Activated T-cell treated with anti-CD3 and anti-CD28 coated beads, Interleukin-2, amount 50 U/mL, for 4 hours (primary cell): ENCODE results near the gene TMEM234. TPM values are rescaled to one million over a fixed set of nuclear protein-coding genes. Genes with fewer than 3 reads are reported as not detected.

Experiments
- ATAC-seq, 2 donors: fragments of 200-7000 bp; cut with Tn5 transposase; one replicate each; pipeline ENCODE4 v1.10.0; 2021
- DNase-seq: peaks from one replicate; pipeline ENCODE4 v3.0.0-alpha.2; 2020
- H3K27me3 Mint-ChIP-seq: one replicate; pipeline ENCODE4 v1.8.0; 2021; ENCODE audit warnings: low read depth, mixed read lengths
- H3K36me3 Mint-ChIP-seq: one replicate; pipeline ENCODE4 v1.8.0; 2022; ENCODE audit warnings: mixed read lengths; ENCODE audit not compliant: insufficient read depth
- H3K4me1 Mint-ChIP-seq: one replicate; pipeline ENCODE4 v1.8.0; 2021; ENCODE audit warnings: low read depth, mixed read lengths
- H3K4me3 Mint-ChIP-seq: one replicate; pipeline ENCODE4 v1.8.0; 2021; ENCODE audit warnings: mild to moderate bottlenecking, moderate library complexity, mixed read lengths
- H3K9me3 Mint-ChIP-seq: one replicate; pipeline ENCODE4 v1.8.0; 2021; ENCODE audit warnings: mixed read lengths
- total RNA-seq, 3 donors: library from RNA; stranded (reverse); gene quantifications; one replicate each; pipeline ENCODE4 v1.2.1, GENCODE V29; 2021

The TMEM234 gene
- total RNA-seq, 3 donors from 2014 or later, result 8.0 to 9.2 (median 8.2) TPM

DNA sequence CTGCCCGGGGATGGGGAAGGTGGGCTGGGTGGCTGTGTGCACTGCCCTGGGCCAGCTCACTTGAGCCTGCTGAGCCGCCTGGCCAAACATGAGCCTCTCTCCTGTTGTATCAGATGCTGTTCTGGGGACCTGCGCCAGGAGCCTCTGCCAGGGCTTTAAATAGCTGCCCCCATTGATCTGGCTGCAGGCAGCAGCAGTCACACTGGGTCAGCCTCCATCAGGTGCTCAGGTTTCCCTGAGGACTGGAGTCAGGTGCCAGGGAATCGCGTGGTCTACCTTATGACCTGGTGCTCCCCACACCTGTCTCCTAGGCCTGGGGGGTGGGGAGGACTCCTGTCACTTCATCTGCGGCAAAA, 22.5 kb downstream of the TMEM234 start:
- no peak for DNase-seq
- Mint-ChIP-seq H3K36me3 (peaks cover 21% of the 10 kb centered on the region), H3K4me1 (peaks cover 65% of the 10 kb centered on the region), H3K27me3 (no peaks in the 10 kb centered on the region), H3K9me3 (no peaks in the 10 kb centered on the region), H3K4me3 (peak overlapping the region; percentile 86)
- no peak for ATAC-seq

DNA sequence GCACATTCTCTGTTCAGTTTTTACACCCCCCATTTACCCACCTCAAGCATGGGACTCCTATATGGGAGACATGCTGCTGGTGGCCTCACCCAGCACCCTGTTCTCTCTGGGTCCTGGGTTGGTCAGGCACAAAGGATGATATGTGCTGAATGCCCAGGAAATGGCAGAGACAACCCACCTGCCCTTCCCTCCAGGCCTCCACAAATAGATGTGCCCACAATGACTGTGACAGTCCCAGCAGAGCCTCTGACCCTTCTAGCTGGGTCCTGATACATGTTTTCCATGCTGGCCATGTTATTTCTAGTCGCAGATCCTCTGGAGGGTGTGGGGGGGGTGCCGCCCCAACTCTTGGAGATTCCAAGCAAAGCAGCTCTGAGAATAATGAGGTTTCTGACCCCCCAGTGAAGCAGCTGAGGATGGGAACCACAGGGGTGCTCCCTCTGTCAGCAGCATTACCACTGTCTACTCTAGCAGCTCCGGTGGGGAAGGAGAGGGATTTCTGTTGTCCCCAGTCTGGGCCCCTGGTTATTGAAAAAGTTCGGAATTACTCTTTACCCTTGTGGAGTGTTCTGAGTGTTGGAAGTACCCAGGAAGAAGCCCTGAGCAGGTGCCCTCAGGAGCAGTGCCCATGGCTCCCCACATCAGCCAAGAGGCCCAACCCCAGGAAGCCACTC, 23.0 kb downstream of the TMEM234 start:
- peaks cover 25% of the 10 kb centered on the region for H3K36me3 Mint-ChIP-seq
- ATAC-seq (no peak), DNase-seq (no peak)
- H3K9me3 Mint-ChIP-seq, result no peaks in the 10 kb centered on the region
- H3K4me1 Mint-ChIP-seq, result peaks cover 70% of the 10 kb centered on the region
- no peaks in the 10 kb centered on the region for H3K27me3 Mint-ChIP-seq
- H3K4me3 Mint-ChIP-seq, result no peak overlapping the region

GRCh38 chr1:32198237-32199042, 23.7 kb downstream of the TMEM234 start:
- Mint-ChIP-seq H3K4me3 (peak overlapping the region; percentile 49), H3K4me1 (peaks cover 75% of the 10 kb centered on the region), H3K36me3 (peaks cover 30% of the 10 kb centered on the region), H3K9me3 (no peaks in the 10 kb centered on the region), H3K27me3 (no peaks in the 10 kb centered on the region)
- no peak for ATAC-seq
- no peak for DNase-seq

DNA sequence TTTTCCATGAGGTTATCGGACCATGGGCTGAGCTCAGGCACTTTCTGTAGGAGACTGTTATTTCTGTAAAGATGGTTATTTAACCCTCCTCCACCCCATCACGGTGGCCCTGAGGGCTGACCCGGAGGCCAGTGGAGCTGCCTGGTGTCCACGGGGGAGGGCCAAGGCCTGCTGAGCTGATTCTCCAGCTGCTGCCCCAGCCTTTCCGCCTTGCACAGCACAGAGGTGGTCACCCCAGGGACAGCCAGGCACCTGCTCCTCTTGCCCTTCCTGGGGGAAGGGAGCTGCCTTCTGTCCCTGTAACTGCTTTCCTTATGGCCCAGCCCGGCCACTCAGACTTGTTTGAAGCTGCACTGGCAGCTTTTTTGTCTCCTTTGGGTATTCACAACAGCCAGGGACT, 24.3 kb downstream of the TMEM234 start:
- no peak overlapping the region for H3K4me3 Mint-ChIP-seq

GRCh38 chr1:32197074-32197473, 25.1 kb downstream of the TMEM234 start:
- peaks cover 70% of the 10 kb centered on the region for H3K4me1 Mint-ChIP-seq
- DNase-seq (no peak), ATAC-seq (no peak)
- H3K9me3 Mint-ChIP-seq, result no peaks in the 10 kb centered on the region
- no peak overlapping the region for H3K4me3 Mint-ChIP-seq
- H3K36me3 Mint-ChIP-seq, result peaks cover 39% of the 10 kb centered on the region
- H3K27me3 Mint-ChIP-seq, result no peaks in the 10 kb centered on the region

More for the DNA sequence above, 24.3 kb downstream of the TMEM234 start:
- H3K9me3 Mint-ChIP-seq, result no peaks in the 10 kb centered on the region
- H3K4me1 Mint-ChIP-seq, result peaks cover 76% of the 10 kb centered on the region
- no peak for DNase-seq
- H3K36me3 Mint-ChIP-seq, result peaks cover 36% of the 10 kb centered on the region
- ATAC-seq, result no peak
- no peaks in the 10 kb centered on the region for H3K27me3 Mint-ChIP-seq

GRCh38 chr1:32195972-32196823, 26.0 kb downstream of the TMEM234 start:
- H3K4me1 Mint-ChIP-seq, result peaks cover 61% of the 10 kb centered on the region
- no peaks in the 10 kb centered on the region for H3K27me3 Mint-ChIP-seq
- H3K9me3 Mint-ChIP-seq, result no peaks in the 10 kb centered on the region
- no peak for ATAC-seq
- DNase-seq, result no peak
- H3K36me3 Mint-ChIP-seq, result peaks cover 48% of the 10 kb centered on the region
- no peak overlapping the region for H3K4me3 Mint-ChIP-seq

DNA sequence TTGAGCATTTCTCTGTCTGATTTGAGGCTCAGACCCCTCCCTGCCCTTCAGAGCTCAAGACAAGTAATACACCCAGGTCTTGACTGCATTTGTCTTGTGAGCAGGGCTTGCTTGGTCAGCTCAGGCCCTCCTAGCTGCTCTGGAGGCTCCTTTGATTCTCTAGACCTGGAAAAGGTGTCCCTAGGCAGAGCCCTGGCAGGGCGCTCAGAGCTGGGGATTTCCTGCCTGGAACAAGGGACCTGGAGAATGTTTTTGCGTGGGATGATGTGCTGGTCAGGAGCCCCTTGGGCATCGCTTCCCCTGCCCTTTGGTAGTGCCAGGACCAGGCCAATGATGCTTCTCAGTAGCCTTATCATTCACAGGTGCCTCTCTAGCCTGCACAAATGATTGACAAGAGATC, 26.6 kb downstream of the TMEM234 start:
- H3K9me3 Mint-ChIP-seq, result no peaks in the 10 kb centered on the region
- no peaks in the 10 kb centered on the region for H3K27me3 Mint-ChIP-seq
- no peak for DNase-seq
- peaks cover 59% of the 10 kb centered on the region for H3K4me1 Mint-ChIP-seq
- H3K4me3 Mint-ChIP-seq, result no peak overlapping the region
- peaks cover 50% of the 10 kb centered on the region for H3K36me3 Mint-ChIP-seq
- ATAC-seq, result no peak

- ATAC-seq (no peak), DNase-seq (no peak)
- Mint-ChIP-seq H3K27me3 (no peaks in the 10 kb centered on the region), H3K9me3 (no peaks in the 10 kb centered on the region), H3K4me3 (no peak overlapping the region), H3K36me3 (peaks cover 54% of the 10 kb centered on the region), H3K4me1 (peaks cover 54% of the 10 kb centered on the region)
Measured at GRCh38 chr1:32194984-32195383, 27.2 kb downstream of the TMEM234 start.

- Mint-ChIP-seq H3K27me3 (no peaks in the 10 kb centered on the region), H3K36me3 (peaks cover 60% of the 10 kb centered on the region), H3K4me1 (peaks cover 37% of the 10 kb centered on the region), H3K9me3 (no peaks in the 10 kb centered on the region), H3K4me3 (no peak overlapping the region)
- no peak for DNase-seq
- no peak for ATAC-seq
Measured at GRCh38 chr1:32192220-32192948, 29.8 kb downstream of the TMEM234 start.

DNA sequence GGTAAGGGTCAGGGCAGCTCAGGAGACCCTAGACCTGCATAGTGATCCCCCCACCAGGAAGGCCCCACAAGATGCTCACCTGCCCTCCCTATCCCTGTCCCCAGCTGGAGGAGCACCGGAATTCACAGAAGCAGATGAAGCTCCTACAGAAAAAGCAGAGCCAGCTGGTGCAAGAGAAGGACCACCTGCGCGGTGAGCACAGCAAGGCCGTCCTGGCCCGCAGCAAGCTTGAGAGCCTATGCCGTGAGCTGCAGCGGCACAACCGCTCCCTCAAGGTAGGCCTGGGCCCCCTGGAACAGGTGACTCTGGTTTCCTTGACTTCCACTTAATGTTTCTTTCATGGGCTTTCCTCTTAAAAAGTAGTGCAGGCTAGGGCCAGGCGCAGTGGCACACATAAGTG, 34.3 kb downstream of the TMEM234 start:
- no peak for DNase-seq
- no peak overlapping the region for H3K4me3 Mint-ChIP-seq
- no peak for ATAC-seq
- peaks cover 23% of the 10 kb centered on the region for H3K4me1 Mint-ChIP-seq
- no peaks in the 10 kb centered on the region for H3K27me3 Mint-ChIP-seq
- no peaks in the 10 kb centered on the region for H3K9me3 Mint-ChIP-seq
- peaks cover 56% of the 10 kb centered on the region for H3K36me3 Mint-ChIP-seq

- H3K4me1 Mint-ChIP-seq, result peaks cover 31% of the 10 kb centered on the region
- peak overlapping the region; percentile 42 for H3K4me3 Mint-ChIP-seq
- peaks cover 59% of the 10 kb centered on the region for H3K36me3 Mint-ChIP-seq
- H3K27me3 Mint-ChIP-seq, result no peaks in the 10 kb centered on the region
- DNase-seq, result no peak
- no peaks in the 10 kb centered on the region for H3K9me3 Mint-ChIP-seq
- no peak for ATAC-seq
Measured at GRCh38 chr1:32186491-32186890, 35.7 kb downstream of the TMEM234 start.

- Mint-ChIP-seq H3K4me3 (peak overlapping the region; percentile 42), H3K36me3 (peaks cover 59% of the 10 kb centered on the region), H3K9me3 (no peaks in the 10 kb centered on the region), H3K4me1 (peaks cover 36% of the 10 kb centered on the region), H3K27me3 (no peaks in the 10 kb centered on the region)
- ATAC-seq (no peak), DNase-seq (no peak)
Measured at GRCh38 chr1:32186077-32186476, 36.1 kb downstream of the TMEM234 start.

- no peak for DNase-seq
- H3K9me3 Mint-ChIP-seq, result no peaks in the 10 kb centered on the region
- ATAC-seq, result no peak
- no peaks in the 10 kb centered on the region for H3K27me3 Mint-ChIP-seq
- H3K4me3 Mint-ChIP-seq, result peak overlapping the region; percentile 59
- peaks cover 46% of the 10 kb centered on the region for H3K4me1 Mint-ChIP-seq
- peaks cover 59% of the 10 kb centered on the region for H3K36me3 Mint-ChIP-seq
Measured at GRCh38 chr1:32184650-32185049, 37.5 kb downstream of the TMEM234 start.

DNA sequence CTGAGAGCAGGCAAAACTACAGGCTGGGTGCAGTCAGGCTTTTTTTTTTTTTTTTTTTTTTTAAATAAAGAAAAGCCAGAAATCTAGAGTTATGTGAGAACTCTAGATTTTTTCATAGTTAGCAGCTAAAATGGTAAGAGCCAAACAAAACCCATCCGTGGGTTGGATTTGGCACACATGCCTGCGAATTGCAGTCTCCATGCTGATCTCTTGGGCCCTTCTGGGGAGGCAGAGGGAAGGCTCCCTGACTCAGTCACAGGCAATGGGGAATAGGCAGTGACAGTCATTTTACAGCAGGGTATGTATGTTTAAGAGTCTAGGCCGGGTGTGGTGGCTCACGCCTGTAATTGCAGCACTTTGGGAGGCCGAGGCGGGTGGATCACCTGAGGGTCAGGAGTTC, 40.1 kb downstream of the TMEM234 start:
- H3K27me3 Mint-ChIP-seq, result no peaks in the 10 kb centered on the region
- ATAC-seq, result no peak
- H3K9me3 Mint-ChIP-seq, result no peaks in the 10 kb centered on the region
- H3K4me3 Mint-ChIP-seq, result peak overlapping the region; percentile 94
- peaks cover 54% of the 10 kb centered on the region for H3K4me1 Mint-ChIP-seq
- H3K36me3 Mint-ChIP-seq, result peaks cover 47% of the 10 kb centered on the region
- no peak for DNase-seq
